ENCODE data around the gene DENND1B. TPM values are rescaled to one million over a fixed set of nuclear protein-coding genes. Genes with fewer than 3 reads are reported as not detected.
"Not testable (repeated sequence)": the region's sequence is repeated elsewhere in the genome, so short reads cannot be mapped to it uniquely, and the experiment has no call there.

DENND1B gene
- total and polyA plus RNA-seq, 2 donors (not counting 1 experiment from before 2014, with no cell fraction given) = 5.5 to 8.4 TPM

GRCh38 chr1:197585809-197586208 is 189.5 kb downstream of the DENND1B start:
- H3K4me1 ChIP-seq (ENCODE audit: control insufficient read depth, extremely low read depth, insufficient read depth, low read length) = no peaks in the 10 kb centered on the region
- H3K36me3 ChIP-seq (ENCODE audit: control insufficient read depth, insufficient read depth, low read length) = no peaks in the 10 kb centered on the region
- DNase-seq (ENCODE audit: low read depth in 2 of 2) = no peak
- no peak overlapping the region for H3K27ac ChIP-seq (ENCODE audit: insufficient read depth, low read length)
- no peaks in the 10 kb centered on the region for H3K27me3 ChIP-seq (ENCODE audit: control insufficient read depth, insufficient read depth, low read length)
- no peak overlapping the region for H3K4me3 ChIP-seq (replicated peaks in 1 of 4; ENCODE audit: control extremely low read depth in 1 of 4, insufficient read depth in 1 of 4, low read depth in 3 of 4, low read length in 4 of 4)
- H3K79me2 ChIP-seq (ENCODE audit: control insufficient read depth, insufficient read depth, low read length) = no peaks in the 10 kb centered on the region
- H4K20me1 ChIP-seq (ENCODE audit: control insufficient read depth, extremely low read depth, insufficient read depth, low read length) = no peaks in the 10 kb centered on the region
- TF ChIP-seq EZH2 (IDR thresholded peaks at IDR 0.05; ENCODE audit: low read length, missing control alignments) (no peak), CTCF (conservative IDR thresholded peaks at IDR 0.05 in 1 of 2, IDR thresholded peaks at IDR 0.05 in 1 of 2; ENCODE audit: low read depth in 1 of 2, low read length in 2 of 2) (no peak)
- H2AFZ ChIP-seq (ENCODE audit: low read length) = no peak overlapping the region
- H3K9ac ChIP-seq (ENCODE audit: insufficient read depth, low read length) = no peak overlapping the region
- H3K4me2 ChIP-seq (ENCODE audit: extremely low read depth, insufficient read depth, low read length) = no peak overlapping the region
- H3K9me3 ChIP-seq (ENCODE audit: control insufficient read depth, insufficient read depth, low read depth, low read length) = no peaks in the 10 kb centered on the region

- Histone ChIP-seq H3K36me3 (ENCODE audit: control insufficient read depth, insufficient read depth, low read length) (no peaks in the 10 kb centered on the region), H3K9ac (ENCODE audit: insufficient read depth, low read length) (no peak overlapping the region), H4K20me1 (ENCODE audit: control insufficient read depth, extremely low read depth, insufficient read depth, low read length) (no peaks in the 10 kb centered on the region), H2AFZ (ENCODE audit: low read length) (no peak overlapping the region), H3K9me3 (ENCODE audit: control insufficient read depth, insufficient read depth, low read depth, low read length) (no peaks in the 10 kb centered on the region), H3K4me1 (ENCODE audit: control insufficient read depth, extremely low read depth, insufficient read depth, low read length) (no peaks in the 10 kb centered on the region), H3K79me2 (ENCODE audit: control insufficient read depth, insufficient read depth, low read length) (no peaks in the 10 kb centered on the region), H3K4me2 (ENCODE audit: extremely low read depth, insufficient read depth, low read length) (no peak overlapping the region), H3K4me3 (replicated peaks in 1 of 4; ENCODE audit: control extremely low read depth in 1 of 4, insufficient read depth in 1 of 4, low read depth in 3 of 4, low read length in 4 of 4) (no peak overlapping the region), H3K27ac (ENCODE audit: insufficient read depth, low read length) (no peak overlapping the region), H3K27me3 (ENCODE audit: control insufficient read depth, insufficient read depth, low read length) (no peaks in the 10 kb centered on the region)
- peak in 1 of 2 donors; percentile 61 for DNase-seq (ENCODE audit: low read depth in 2 of 2)
- TF ChIP-seq CTCF (conservative IDR thresholded peaks at IDR 0.05 in 1 of 2, IDR thresholded peaks at IDR 0.05 in 1 of 2; ENCODE audit: low read depth in 1 of 2, low read length in 2 of 2) (no peak), EZH2 (IDR thresholded peaks at IDR 0.05; ENCODE audit: low read length, missing control alignments) (no peak)
Measured at GRCh38 chr1:197577580-197577979, 197.7 kb downstream of the DENND1B start.

GRCh38 chr1:197575531-197575930 is 199.7 kb downstream of the DENND1B start:
- H3K4me2 ChIP-seq (ENCODE audit: extremely low read depth, insufficient read depth, low read length); DNase-seq (ENCODE audit: low read depth in 2 of 2); H3K27me3 ChIP-seq (ENCODE audit: control insufficient read depth, insufficient read depth, low read length); H4K20me1 ChIP-seq (ENCODE audit: control insufficient read depth, extremely low read depth, insufficient read depth, low read length); H3K79me2 ChIP-seq (ENCODE audit: control insufficient read depth, insufficient read depth, low read length); H2AFZ ChIP-seq (ENCODE audit: low read length); H3K4me1 ChIP-seq (ENCODE audit: control insufficient read depth, extremely low read depth, insufficient read depth, low read length); H3K9me3 ChIP-seq (ENCODE audit: control insufficient read depth, insufficient read depth, low read depth, low read length); H3K9ac ChIP-seq (ENCODE audit: insufficient read depth, low read length); H3K27ac ChIP-seq (ENCODE audit: insufficient read depth, low read length); H3K4me3 ChIP-seq (replicated peaks in 1 of 4; ENCODE audit: control extremely low read depth in 1 of 4, insufficient read depth in 1 of 4, low read depth in 3 of 4, low read length in 4 of 4); H3K36me3 ChIP-seq (ENCODE audit: control insufficient read depth, insufficient read depth, low read length): not testable (repeated sequence)

Measured in fibroblast of lung (primary cell).